ENCODE results near the gene MOSPD3.

- no peak for TF ChIP-seq CTCF (IDR thresholded peaks at IDR 0.05)
- no peak for TF ChIP-seq POLR2A (IDR thresholded peaks at IDR 0.05)
- TF ChIP-seq POLR2AphosphoS5 (IDR thresholded peaks at IDR 0.05) = no peak
- no peak for TF ChIP-seq EP300 (IDR thresholded peaks at IDR 0.05)
Measured at GRCh38 chr7:100603726-100604027, 8.7 kb upstream of the MOSPD3 start.
